ENCODE data around the gene RAB40C. TPM values are rescaled to one million over a fixed set of nuclear protein-coding genes. Genes with fewer than 3 reads are reported as not detected.

Gene RAB40C
- total and polyA plus RNA-seq, 9 of the 15 experiments (the other 6 are each of a cell fraction or from before 2014, with no cell fraction given) = 0.17 to 23.4 (median 8.7) TPM

DNA sequence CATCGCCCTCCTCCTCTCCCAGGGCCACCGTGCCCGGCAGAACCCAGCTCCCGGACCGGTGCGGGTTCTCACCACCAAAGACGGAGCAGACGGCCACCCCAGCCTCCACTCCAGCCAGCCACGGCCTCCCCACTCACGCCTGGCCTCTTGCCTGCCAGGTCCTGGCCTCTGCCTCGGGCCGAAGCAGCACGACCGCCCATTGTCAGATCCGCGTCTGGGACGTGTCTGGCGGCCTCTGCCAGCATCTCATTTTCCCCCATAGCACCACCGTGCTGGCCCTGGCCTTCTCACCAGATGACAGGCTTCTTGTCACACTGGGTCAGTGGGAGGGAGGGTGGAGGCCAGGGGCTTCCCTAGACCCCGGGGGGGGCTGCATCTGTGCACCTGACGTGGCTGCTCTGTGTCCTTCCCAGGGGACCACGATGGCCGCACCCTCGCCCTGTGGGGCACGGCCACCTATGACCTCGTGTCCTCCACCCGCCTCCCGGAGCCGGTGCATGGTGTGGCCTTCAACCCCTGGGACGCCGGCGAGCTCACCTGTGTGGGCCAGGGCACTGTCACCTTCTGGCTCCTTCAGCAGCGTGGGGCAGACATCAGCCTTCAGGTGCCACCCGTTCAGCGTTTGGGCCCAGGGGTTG, 71.4 kb downstream of the RAB40C start:
- FAIRE-seq (no peak), DNase-seq (ENCODE audit: extremely low read depth in 1 of 4, low spot score in 3 of 4) (no peak), ATAC-seq (peak; percentile 36)
- Histone ChIP-seq H3K4me2 (ENCODE audit: insufficient read depth, low read length) (peak overlapping the region; percentile 78), H3K9me1 (ENCODE audit: control insufficient read depth, insufficient read depth, low read length) (no peaks in the 10 kb centered on the region), H3K36me3 (ENCODE audit: control insufficient read depth, insufficient read depth, low read length) (no peaks in the 10 kb centered on the region), H3K79me2 (ENCODE audit: control insufficient read depth, insufficient read depth, low read length) (no peaks in the 10 kb centered on the region; the same call in 2 of the 3 replicates), H3K9me3 (replicated peaks; ENCODE audit: control insufficient read depth, insufficient read depth, low read depth, low read length) (no peaks in the 10 kb centered on the region), H3K4me3 (peak overlapping the region; percentile 20; the same call in 1 of the 2 replicates), H3K27me3 (ENCODE audit: control insufficient read depth in 2 of 2, insufficient read depth in 2 of 2, low read length in 2 of 2) (no peaks in the 10 kb centered on the region), H4K20me1 (replicated peaks; ENCODE audit: control insufficient read depth, insufficient read depth, low read length) (no peaks in the 10 kb centered on the region), H3K27ac (ENCODE audit: extremely low read depth, low read depth, low read length) (peak overlapping the region; percentile 66; the same call in 2 of the 3 replicates), H3K4me1 (replicated peaks in 1 of 2; ENCODE audit: control insufficient read depth in 2 of 2, insufficient read depth in 2 of 2, low read length in 2 of 2) (peaks cover 2 to 92% of the 10 kb centered on the region in 2 experiments; a peak in 4 of 5 replicates), H2AFZ (ENCODE audit: low read depth, low read length) (peak overlapping the region; percentile 95), H3K9ac (ENCODE audit: insufficient read depth in 1 of 2, low read depth in 2 of 2, low read length in 2 of 2) (peak overlapping the region; percentile 70 to 95; a peak in 3 of 4 replicates)
- 47% methylated on average over 31 of the region's 35 CpGs for WGBS (ENCODE audit: insufficient coverage, low coverage, missing lambda C conversion rate)
- intact Hi-C loops (cut with micrococcal nuclease) = loop anchor here (2.0 to 10.0 kb wide), 2 partner anchors 73 to 267 kb away; partner anchors contain the start of gene NME4
- ChIA-PET CTCF (ENCODE audit: low intra/inter-chr PET ratio) (interaction anchor here (0.6 to 1.9 kb wide), 2 partner anchors 82 to 504 kb away, joined by 3 to 8 read pairs; no protein-coding TSS in a partner anchor), POLR2A (interaction anchor here (0.6 kb wide), 1 partner anchor 10 kb away, joined by 3 read pairs; no protein-coding TSS in a partner anchor)
- in situ Hi-C loops (cut with MboI) = no loop called here
- no TSS peak for BruUV-seq (replicated peaks)
- TF ChIP-seq RFX5 (IDR thresholded peaks at IDR 0.05; ENCODE audit: low read depth, low read length) (no peak), ZNF124 (CRISPR knock-in tag; IDR thresholded peaks at IDR 0.05) (no peak), TCF3 (CRISPR knock-in tag; IDR thresholded peaks at IDR 0.05) (no peak), PHF8 (IDR thresholded peaks at IDR 0.05; ENCODE audit: borderline replicate concordance, low read length) (peak; percentile 54; the same call in 1 of the 2 replicates), MTA3 (IDR thresholded peaks at IDR 0.05; ENCODE audit: borderline replicate concordance) (peak; percentile 29; the same call in 1 of the 2 replicates), SAFB (IDR thresholded peaks at IDR 0.05; ENCODE audit: borderline replicate concordance, low read depth, low read length) (peak; percentile 9; the same call in 1 of the 2 replicates), NFRKB (IDR thresholded peaks at IDR 0.05; ENCODE audit: low read depth) (no peak)
- TF ChIP-seq, protein P1, sequence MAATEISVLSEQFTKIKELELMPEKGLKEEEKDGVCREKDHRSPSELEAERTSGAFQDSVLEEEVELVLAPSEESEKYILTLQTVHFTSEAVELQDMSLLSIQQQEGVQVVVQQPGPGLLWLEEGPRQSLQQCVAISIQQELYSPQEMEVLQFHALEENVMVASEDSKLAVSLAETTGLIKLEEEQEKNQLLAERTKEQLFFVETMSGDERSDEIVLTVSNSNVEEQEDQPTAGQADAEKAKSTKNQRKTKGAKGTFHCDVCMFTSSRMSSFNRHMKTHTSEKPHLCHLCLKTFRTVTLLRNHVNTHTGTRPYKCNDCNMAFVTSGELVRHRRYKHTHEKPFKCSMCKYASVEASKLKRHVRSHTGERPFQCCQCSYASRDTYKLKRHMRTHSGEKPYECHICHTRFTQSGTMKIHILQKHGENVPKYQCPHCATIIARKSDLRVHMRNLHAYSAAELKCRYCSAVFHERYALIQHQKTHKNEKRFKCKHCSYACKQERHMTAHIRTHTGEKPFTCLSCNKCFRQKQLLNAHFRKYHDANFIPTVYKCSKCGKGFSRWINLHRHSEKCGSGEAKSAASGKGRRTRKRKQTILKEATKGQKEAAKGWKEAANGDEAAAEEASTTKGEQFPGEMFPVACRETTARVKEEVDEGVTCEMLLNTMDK (IDR thresholded peaks at IDR 0.05; ENCODE audit: borderline replicate concordance, insufficient read depth, low read depth, low read length, poor library complexity, severe bottlenecking) = no peak
- TF ChIP-seq, protein P2, sequence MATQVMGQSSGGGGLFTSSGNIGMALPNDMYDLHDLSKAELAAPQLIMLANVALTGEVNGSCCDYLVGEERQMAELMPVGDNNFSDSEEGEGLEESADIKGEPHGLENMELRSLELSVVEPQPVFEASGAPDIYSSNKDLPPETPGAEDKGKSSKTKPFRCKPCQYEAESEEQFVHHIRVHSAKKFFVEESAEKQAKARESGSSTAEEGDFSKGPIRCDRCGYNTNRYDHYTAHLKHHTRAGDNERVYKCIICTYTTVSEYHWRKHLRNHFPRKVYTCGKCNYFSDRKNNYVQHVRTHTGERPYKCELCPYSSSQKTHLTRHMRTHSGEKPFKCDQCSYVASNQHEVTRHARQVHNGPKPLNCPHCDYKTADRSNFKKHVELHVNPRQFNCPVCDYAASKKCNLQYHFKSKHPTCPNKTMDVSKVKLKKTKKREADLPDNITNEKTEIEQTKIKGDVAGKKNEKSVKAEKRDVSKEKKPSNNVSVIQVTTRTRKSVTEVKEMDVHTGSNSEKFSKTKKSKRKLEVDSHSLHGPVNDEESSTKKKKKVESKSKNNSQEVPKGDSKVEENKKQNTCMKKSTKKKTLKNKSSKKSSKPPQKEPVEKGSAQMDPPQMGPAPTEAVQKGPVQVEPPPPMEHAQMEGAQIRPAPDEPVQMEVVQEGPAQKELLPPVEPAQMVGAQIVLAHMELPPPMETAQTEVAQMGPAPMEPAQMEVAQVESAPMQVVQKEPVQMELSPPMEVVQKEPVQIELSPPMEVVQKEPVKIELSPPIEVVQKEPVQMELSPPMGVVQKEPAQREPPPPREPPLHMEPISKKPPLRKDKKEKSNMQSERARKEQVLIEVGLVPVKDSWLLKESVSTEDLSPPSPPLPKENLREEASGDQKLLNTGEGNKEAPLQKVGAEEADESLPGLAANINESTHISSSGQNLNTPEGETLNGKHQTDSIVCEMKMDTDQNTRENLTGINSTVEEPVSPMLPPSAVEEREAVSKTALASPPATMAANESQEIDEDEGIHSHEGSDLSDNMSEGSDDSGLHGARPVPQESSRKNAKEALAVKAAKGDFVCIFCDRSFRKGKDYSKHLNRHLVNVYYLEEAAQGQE (IDR thresholded peaks at IDR 0.05; ENCODE audit: borderline replicate concordance) = no peak
- TF ChIP-seq, protein P2 (CRISPR knock-in tag; IDR thresholded peaks at IDR 0.05; ENCODE audit: low read depth) = no peak
- TF ChIP-seq, protein P3, sequence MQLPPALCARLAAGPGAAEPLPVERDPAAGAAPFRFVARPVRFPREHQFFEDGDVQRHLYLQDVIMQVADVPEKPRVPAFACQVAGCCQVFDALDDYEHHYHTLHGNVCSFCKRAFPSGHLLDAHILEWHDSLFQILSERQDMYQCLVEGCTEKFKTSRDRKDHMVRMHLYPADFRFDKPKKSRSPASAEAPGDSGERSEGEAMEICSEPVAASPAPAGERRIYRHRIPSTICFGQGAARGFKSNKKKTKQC (CRISPR knock-in tag; IDR thresholded peaks at IDR 0.05) = no peak
